GM19455 (cell line): ENCODE measurements around the gene SPAG7.

Experiments
- ATAC-seq: cut with Tn5 transposase; IDR thresholded peaks from one replicate; pipeline ENCODE4 v1.9.1; 2021; ENCODE audit not compliant: unreplicated experiment

The SPAG7 gene

GRCh38 chr17:4950746-4951204 lies 16.8 kb downstream of the SPAG7 start, which contains the start of gene ENO3:
Gene ENO3, plus strand, starts transcription at chr17:4951119. Its CDS starts 711 bp downstream, at chr17:4951830.
- ATAC-seq = no peak

- ATAC-seq = no peak
Observed at GRCh38 chr17:4950075-4950745, 17.4 kb downstream of the SPAG7 start.

GRCh38 chr17:4949321-4950074 lies 18.1 kb downstream of the SPAG7 start:
- ATAC-seq = peak; percentile 32

- peak; percentile 27 for ATAC-seq
Observed at GRCh38 chr17:4948931-4949320, 18.7 kb downstream of the SPAG7 start.

- ATAC-seq = peak; percentile 18
Observed at GRCh38 chr17:4948166-4948930, 19.3 kb downstream of the SPAG7 start, which contains the start of gene PFN1. Gene PFN1, minus strand, starts transcription at chr17:4948530. Its CDS starts 136 bp downstream, at chr17:4948394.

GRCh38 chr17:4947411-4948165 lies 20.0 kb downstream of the SPAG7 start:
- peak; percentile 9 for ATAC-seq

GRCh38 chr17:4947010-4947410 lies 20.6 kb downstream of the SPAG7 start:
- no peak for ATAC-seq

GRCh38 chr17:4946312-4946976 lies 21.2 kb downstream of the SPAG7 start:
- no peak for ATAC-seq

GRCh38 chr17:4945944-4946280 lies 21.7 kb downstream of the SPAG7 start:
- no peak for ATAC-seq

GRCh38 chr17:4945176-4945943 lies 22.3 kb downstream of the SPAG7 start:
- no peak for ATAC-seq

GRCh38 chr17:4944554-4945175 lies 23.0 kb downstream of the SPAG7 start:
- ATAC-seq = no peak

- ATAC-seq = no peak
Observed at GRCh38 chr17:4944163-4944553, 23.5 kb downstream of the SPAG7 start.

GRCh38 chr17:4942760-4943508 lies 24.7 kb downstream of the SPAG7 start:
- no peak for ATAC-seq

- ATAC-seq = no peak
Observed at GRCh38 chr17:4941319-4941610, 26.4 kb downstream of the SPAG7 start.

- no peak for ATAC-seq
Observed at GRCh38 chr17:4940555-4941318, 26.9 kb downstream of the SPAG7 start.

GRCh38 chr17:4939796-4940554 lies 27.6 kb downstream of the SPAG7 start, which contains the start of the genes RNF167 and SLC25A11:
Gene RNF167, plus strand, starts transcription at chr17:4940268. Its CDS starts 642 bp downstream, at chr17:4940910.
Gene SLC25A11, minus strand, starts transcription at chr17:4940046. Its CDS starts 136 bp downstream, at chr17:4939910.
- peak; percentile 65 for ATAC-seq

GRCh38 chr17:4939546-4939795 lies 28.1 kb downstream of the SPAG7 start:
- ATAC-seq = peak; percentile 32
